WERI-Rb-1 (cell line): Measurements from ENCODE around the gene SLC17A9.

ENCODE experiments used
- DNase-seq: peaks from one replicate; pipeline ENCODE4 v3.0.0-alpha.2; 2020
- H3K27ac ChIP-seq: fragments of 250-450 bp; sonication (Bioruptor Pico); 2 replicates; pipeline ENCODE4 v1.5.1; 2020; ENCODE audit warnings: mild to moderate bottlenecking, moderate library complexity
- H3K27me3 ChIP-seq: fragments of 250-450 bp; sonication (Bioruptor Pico); 2 replicates; pipeline ENCODE4 v1.5.1; 2021; ENCODE audit warnings: mild to moderate bottlenecking, low read depth, moderate library complexity; ENCODE audit not compliant: insufficient read depth, severe bottlenecking
- H3K36me3 ChIP-seq: fragments of 250-450 bp; sonication (Bioruptor Pico); 2 replicates; pipeline ENCODE4 v1.5.1; 2020; ENCODE audit warnings: mild to moderate bottlenecking, moderate library complexity
- H3K4me3 ChIP-seq: 2 replicates; pipeline ENCODE4 v1.5.1; 2011; ENCODE audit warnings: low read depth, mild to moderate bottlenecking, control low read depth, low read length
- H3K9me3 ChIP-seq: fragments of 250-450 bp; sonication (Bioruptor Pico); 2 replicates; pipeline ENCODE4 v1.5.1; 2021; ENCODE audit warnings: mild to moderate bottlenecking, moderate library complexity; ENCODE audit not compliant: severe bottlenecking
- CTCF ChIP-seq: IDR thresholded peaks from 2 replicates; pipeline ENCODE4 v1.5.1; 2011; ENCODE audit warnings: low read depth, mild to moderate bottlenecking, control low read depth, inconsistent platforms, low read length

The SLC17A9 gene

GRCh38 chr20:62952373-62952967 is at the start of gene SLC17A9:
Gene SLC17A9, plus strand, starts transcription at chr20:62952709. Its CDS starts 122 bp downstream, at chr20:62952831.
- H3K27ac ChIP-seq = no peak within 1 kb of the TSS
- no peaks in the 10 kb centered on the region for H3K9me3 ChIP-seq
- no peak within 1 kb of the TSS for H3K4me3 ChIP-seq
- no peaks in the 10 kb centered on the region for H3K27me3 ChIP-seq
- H3K36me3 ChIP-seq = peaks cover 29% of the 10 kb centered on the region
- no peak for TF ChIP-seq CTCF
- DNase-seq = no peak

- H3K27ac ChIP-seq = no peak overlapping the region
- no peak for DNase-seq
- TF ChIP-seq CTCF = no peak
- peaks cover 72% of the 10 kb centered on the region for H3K36me3 ChIP-seq
- H3K27me3 ChIP-seq = no peaks in the 10 kb centered on the region
- no peak overlapping the region for H3K4me3 ChIP-seq
- no peaks in the 10 kb centered on the region for H3K9me3 ChIP-seq
Observed at GRCh38 chr20:62902926-62903615, 49.4 kb upstream of the SLC17A9 start.

GRCh38 chr20:62905536-62906117 is 46.9 kb upstream of the SLC17A9 start:
- no peak for TF ChIP-seq CTCF
- no peak overlapping the region for H3K4me3 ChIP-seq
- H3K36me3 ChIP-seq = peaks cover 98% of the 10 kb centered on the region
- H3K27ac ChIP-seq = no peak overlapping the region
- no peak for DNase-seq
- no peaks in the 10 kb centered on the region for H3K9me3 ChIP-seq
- H3K27me3 ChIP-seq = no peaks in the 10 kb centered on the region

GRCh38 chr20:62906209-62906608 is 46.3 kb upstream of the SLC17A9 start:
- no peak overlapping the region for H3K27ac ChIP-seq
- H3K9me3 ChIP-seq = no peaks in the 10 kb centered on the region
- no peaks in the 10 kb centered on the region for H3K27me3 ChIP-seq
- TF ChIP-seq CTCF = no peak
- no peak for DNase-seq
- no peak overlapping the region for H3K4me3 ChIP-seq
- H3K36me3 ChIP-seq = peaks cover 99% of the 10 kb centered on the region

GRCh38 chr20:62906647-62907375 is 45.7 kb upstream of the SLC17A9 start:
- Histone ChIP-seq H3K36me3 (peaks cover 100% of the 10 kb centered on the region), H3K27ac (no peak overlapping the region), H3K9me3 (no peaks in the 10 kb centered on the region), H3K4me3 (no peak overlapping the region), H3K27me3 (no peaks in the 10 kb centered on the region)
- no peak for DNase-seq
- TF ChIP-seq CTCF = no peak
